GM21723 (cell line): ENCODE data around the gene ZNF740.
"Not testable (repeated sequence)": the region's sequence is repeated elsewhere in the genome, so short reads cannot be mapped to it uniquely, and the experiment has no call there.

Experiments
- ATAC-seq: cut with Tn5 transposase; IDR thresholded peaks from one replicate; pipeline ENCODE4 v1.9.1; 2021; ENCODE audit warnings: mild to moderate bottlenecking, moderate library complexity; ENCODE audit not compliant: unreplicated experiment

ZNF740 gene

GRCh38 chr12:53180220-53180930 lies at the start of gene ZNF740, which contains the start of gene CSAD:
ZNF740 (plus strand) TSS chr12:53180722; CDS start chr12:53181984, 1,262 bp downstream.
CSAD (minus strand) TSS chr12:53180925; CDS start chr12:53173470, 7,455 bp downstream.
- peak; percentile 95 for ATAC-seq

GRCh38 chr12:53131844-53132243 lies 48.7 kb upstream of the ZNF740 start:
- no peak for ATAC-seq

GRCh38 chr12:53133722-53134121 lies 46.8 kb upstream of the ZNF740 start:
- no peak for ATAC-seq

- ATAC-seq: no peak
Measured at GRCh38 chr12:53143355-53143754, 37.2 kb upstream of the ZNF740 start.

- ATAC-seq: no peak
Measured at GRCh38 chr12:53145383-53146260, 34.9 kb upstream of the ZNF740 start.

- no peak for ATAC-seq
Measured at GRCh38 chr12:53147181-53147580, 33.3 kb upstream of the ZNF740 start.

GRCh38 chr12:53147653-53148052 lies 32.9 kb upstream of the ZNF740 start:
- no peak for ATAC-seq

- ATAC-seq: no peak
Measured at GRCh38 chr12:53151039-53151438, 29.5 kb upstream of the ZNF740 start.

GRCh38 chr12:53152390-53152789 lies 28.1 kb upstream of the ZNF740 start:
- ATAC-seq: no peak

- ATAC-seq: peak; percentile 98
Measured at GRCh38 chr12:53159195-53159839, 21.2 kb upstream of the ZNF740 start.

GRCh38 chr12:53160000-53160399 lies 20.5 kb upstream of the ZNF740 start:
- no peak for ATAC-seq

GRCh38 chr12:53160673-53161072 lies 19.8 kb upstream of the ZNF740 start:
- no peak for ATAC-seq

GRCh38 chr12:53161119-53161911 lies 19.2 kb upstream of the ZNF740 start:
- no peak for ATAC-seq

GRCh38 chr12:53163008-53163407 lies 17.5 kb upstream of the ZNF740 start:
- not testable (repeated sequence) for ATAC-seq

GRCh38 chr12:53166837-53167236 lies 13.7 kb upstream of the ZNF740 start:
- no peak for ATAC-seq

- no peak for ATAC-seq
Measured at GRCh38 chr12:53169644-53170043, 10.9 kb upstream of the ZNF740 start.

GRCh38 chr12:53170215-53170614 lies 10.3 kb upstream of the ZNF740 start:
- no peak for ATAC-seq

- ATAC-seq: no peak
Measured at GRCh38 chr12:53170876-53171724, 9.4 kb upstream of the ZNF740 start.

- ATAC-seq: no peak
Measured at GRCh38 chr12:53171725-53172329, 8.7 kb upstream of the ZNF740 start.
